ENCODE measurements around the gene KRTAP17-1.
"Not testable (repeated sequence)": the region's sequence is repeated elsewhere in the genome, so short reads cannot be mapped to it uniquely, and the experiment has no call there.

KRTAP17-1 gene

GRCh38 chr17:41352597-41353366 is 37.3 kb upstream of the KRTAP17-1 start:
- no CpG with 5 or more reads among the region's 7 CpGs for WGBS, 2 donors (ENCODE audit: extremely low coverage in 2 of 2, insufficient read length in 2 of 2, insufficient replicate concordance in 1 of 2)
- no peaks in the 10 kb centered on the region for H3K9me3 ChIP-seq (replicated peaks in 1 of 2; ENCODE audit: control insufficient read depth in 2 of 2, insufficient read depth in 1 of 2, low read depth in 1 of 2, low read length in 2 of 2)

DNA sequence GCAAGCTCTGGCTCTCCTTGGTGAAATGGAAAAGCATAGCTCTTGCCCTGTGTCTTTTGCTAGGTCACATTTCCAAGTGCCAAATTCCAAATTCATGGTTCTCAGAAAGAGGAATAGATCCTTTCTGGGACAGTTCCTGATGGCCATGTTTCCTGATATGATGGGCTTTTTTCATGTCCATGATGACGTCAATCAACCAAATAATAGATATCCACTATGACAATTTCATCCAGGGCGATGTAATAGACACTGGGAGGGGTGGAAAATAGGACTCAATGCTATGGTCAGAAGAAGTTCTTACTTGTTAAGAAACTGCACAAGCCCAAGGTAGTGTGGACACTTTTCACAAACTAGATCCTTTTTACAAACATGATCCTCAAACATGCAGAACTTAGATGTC is 35.7 kb upstream of the KRTAP17-1 start:
- DNase-seq (ENCODE audit: low spot score), result no peak
- Histone ChIP-seq H3K79me1 (ENCODE audit: low read depth, low read length) (no peaks in the 10 kb centered on the region), H3K18ac (ENCODE audit: low read length) (no peak overlapping the region), H3K14ac (ENCODE audit: low read length) (no peak overlapping the region), H3K23ac (ENCODE audit: low read depth, low read length, poor library complexity) (no peak overlapping the region), H4K91ac (ENCODE audit: low read depth, low read length, poor library complexity) (no peak overlapping the region), H3K4me1 (ENCODE audit: control insufficient read depth in 2 of 2, insufficient read depth in 1 of 2, low read depth in 1 of 2, low read length in 2 of 2) (no peaks in the 10 kb centered on the region), H3K4me2 (ENCODE audit: insufficient read depth, low read length, poor library complexity, severe bottlenecking) (no peak overlapping the region), H2BK15ac (ENCODE audit: low read length) (no peak overlapping the region), H2BK5ac (ENCODE audit: low read length) (no peak overlapping the region), H3K4ac (ENCODE audit: low read length) (no peak overlapping the region), H3K9ac (ENCODE audit: low read depth, low read length, poor library complexity) (no peak overlapping the region), H2AK5ac (ENCODE audit: low read depth, low read length) (no peak overlapping the region), H3K36me3 (replicated peaks in 1 of 2; ENCODE audit: control insufficient read depth in 2 of 2, insufficient read depth in 2 of 2, low read length in 2 of 2) (no peaks in the 10 kb centered on the region), H2AFZ (ENCODE audit: low read length) (no peak overlapping the region), H2BK120ac (ENCODE audit: low read depth, low read length) (no peak overlapping the region), H3K9me3 (replicated peaks in 1 of 2; ENCODE audit: control insufficient read depth in 2 of 2, insufficient read depth in 1 of 2, low read depth in 1 of 2, low read length in 2 of 2) (no peaks in the 10 kb centered on the region), H3K27me3 (ENCODE audit: control insufficient read depth in 3 of 3, insufficient read depth in 3 of 3, low read depth in 1 of 3, low read length in 3 of 3) (no peaks in the 10 kb centered on the region), H2BK12ac (ENCODE audit: low read length) (no peak overlapping the region), H3K4me3 (ENCODE audit: low read length in 2 of 2) (no peak overlapping the region), H4K8ac (ENCODE audit: low read depth, low read length) (no peak overlapping the region), H3K27ac (replicated peaks; ENCODE audit: low read length) (no peak overlapping the region)
- no CpG with 5 or more reads among the region's 2 CpGs for WGBS, 2 donors (ENCODE audit: extremely low coverage in 2 of 2, insufficient read length in 2 of 2, insufficient replicate concordance in 1 of 2)

More at GRCh38 chr17:41352597-41353366, 37.3 kb upstream of the KRTAP17-1 start:
- Histone ChIP-seq H3K4ac (ENCODE audit: low read length) (no peak overlapping the region), H3K79me1 (ENCODE audit: low read depth, low read length) (no peaks in the 10 kb centered on the region), H4K91ac (ENCODE audit: low read depth, low read length, poor library complexity) (no peak overlapping the region), H2AK5ac (ENCODE audit: low read depth, low read length) (no peak overlapping the region), H3K14ac (ENCODE audit: low read length) (no peak overlapping the region), H3K18ac (ENCODE audit: low read length) (no peak overlapping the region), H2BK5ac (ENCODE audit: low read length) (no peak overlapping the region), H3K4me3 (ENCODE audit: low read length in 2 of 2) (no peak overlapping the region), H3K27me3 (ENCODE audit: control insufficient read depth in 3 of 3, insufficient read depth in 3 of 3, low read depth in 1 of 3, low read length in 3 of 3) (no peaks in the 10 kb centered on the region), H3K4me1 (ENCODE audit: control insufficient read depth in 2 of 2, insufficient read depth in 1 of 2, low read depth in 1 of 2, low read length in 2 of 2) (no peaks in the 10 kb centered on the region), H3K23ac (ENCODE audit: low read depth, low read length, poor library complexity) (no peak overlapping the region), H2AFZ (ENCODE audit: low read length) (no peak overlapping the region), H3K36me3 (replicated peaks in 1 of 2; ENCODE audit: control insufficient read depth in 2 of 2, insufficient read depth in 2 of 2, low read length in 2 of 2) (no peaks in the 10 kb centered on the region), H2BK15ac (ENCODE audit: low read length) (no peak overlapping the region), H3K9ac (ENCODE audit: low read depth, low read length, poor library complexity) (no peak overlapping the region), H2BK12ac (ENCODE audit: low read length) (no peak overlapping the region), H4K8ac (ENCODE audit: low read depth, low read length) (no peak overlapping the region), H3K27ac (replicated peaks; ENCODE audit: low read length) (no peak overlapping the region), H2BK120ac (ENCODE audit: low read depth, low read length) (no peak overlapping the region), H3K4me2 (ENCODE audit: insufficient read depth, low read length, poor library complexity, severe bottlenecking) (no peak overlapping the region)
- no peak for DNase-seq (ENCODE audit: low spot score)

DNA sequence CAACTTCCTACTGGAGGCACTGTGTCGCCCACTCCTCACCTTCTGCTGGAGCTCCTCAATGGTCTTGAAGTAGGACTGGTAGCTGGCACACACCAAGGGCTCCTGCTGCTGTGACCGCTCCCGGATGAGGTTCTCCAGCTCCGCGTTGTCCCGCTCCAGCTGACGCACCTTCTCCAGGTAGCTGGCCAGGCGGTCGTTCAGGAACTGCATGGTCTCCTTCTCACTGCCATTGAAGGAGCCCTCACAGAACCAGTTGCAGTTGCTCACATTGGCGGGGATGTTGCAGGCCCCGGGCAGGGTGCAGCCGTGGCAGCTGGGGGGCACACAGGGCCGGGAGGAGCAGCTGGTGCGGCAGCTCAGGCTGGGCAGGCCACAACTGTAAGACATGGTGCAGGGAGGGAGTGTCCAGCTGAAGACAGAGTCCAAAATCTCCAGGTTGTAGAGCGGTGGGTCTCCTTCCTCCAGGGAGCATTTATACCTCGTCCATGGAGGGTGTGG is 34.9 kb upstream of the KRTAP17-1 start, which contains the start of gene KRT33A:
TSS of gene KRT33A (minus strand) at position 448 of the 498 bp plus-strand sequence. CDS start at position 387, 61 bp downstream.
- H2BK120ac ChIP-seq (ENCODE audit: low read depth, low read length); H3K27me3 ChIP-seq (ENCODE audit: control insufficient read depth in 3 of 3, insufficient read depth in 3 of 3, low read depth in 1 of 3, low read length in 3 of 3); H3K9ac ChIP-seq (ENCODE audit: low read depth, low read length, poor library complexity); H3K4ac ChIP-seq (ENCODE audit: low read length); H3K23ac ChIP-seq (ENCODE audit: low read depth, low read length, poor library complexity); H2BK12ac ChIP-seq (ENCODE audit: low read length); H3K27ac ChIP-seq (replicated peaks; ENCODE audit: low read length); H4K91ac ChIP-seq (ENCODE audit: low read depth, low read length, poor library complexity); H3K79me1 ChIP-seq (ENCODE audit: low read depth, low read length); H3K9me3 ChIP-seq (replicated peaks in 1 of 2; ENCODE audit: control insufficient read depth in 2 of 2, insufficient read depth in 1 of 2, low read depth in 1 of 2, low read length in 2 of 2); H3K14ac ChIP-seq (ENCODE audit: low read length); H2BK15ac ChIP-seq (ENCODE audit: low read length); H2BK5ac ChIP-seq (ENCODE audit: low read length); H3K4me3 ChIP-seq (ENCODE audit: low read length in 2 of 2); DNase-seq (ENCODE audit: low spot score); H4K8ac ChIP-seq (ENCODE audit: low read depth, low read length); H3K4me1 ChIP-seq (ENCODE audit: control insufficient read depth in 2 of 2, insufficient read depth in 1 of 2, low read depth in 1 of 2, low read length in 2 of 2); H3K4me2 ChIP-seq (ENCODE audit: insufficient read depth, low read length, poor library complexity, severe bottlenecking); H2AFZ ChIP-seq (ENCODE audit: low read length); H2AK5ac ChIP-seq (ENCODE audit: low read depth, low read length); H3K18ac ChIP-seq (ENCODE audit: low read length); H3K36me3 ChIP-seq (replicated peaks in 1 of 2; ENCODE audit: control insufficient read depth in 2 of 2, insufficient read depth in 2 of 2, low read length in 2 of 2): not testable (repeated sequence)
- WGBS, 2 donors (ENCODE audit: extremely low coverage in 2 of 2, insufficient read length in 2 of 2, insufficient replicate concordance in 1 of 2), result no CpG with 5 or more reads among the region's 16 CpGs

- H3K23ac ChIP-seq (ENCODE audit: low read depth, low read length, poor library complexity), result no peak overlapping the region
- H2BK5ac ChIP-seq (ENCODE audit: low read length), result no peak overlapping the region
- H2AK5ac ChIP-seq (ENCODE audit: low read depth, low read length), result no peak overlapping the region
- no peaks in the 10 kb centered on the region for H3K79me1 ChIP-seq (ENCODE audit: low read depth, low read length)
- no peaks in the 10 kb centered on the region for H3K4me1 ChIP-seq (ENCODE audit: control insufficient read depth in 2 of 2, insufficient read depth in 1 of 2, low read depth in 1 of 2, low read length in 2 of 2)
- no peaks in the 10 kb centered on the region for H3K27me3 ChIP-seq (ENCODE audit: control insufficient read depth in 3 of 3, insufficient read depth in 3 of 3, low read depth in 1 of 3, low read length in 3 of 3)
- DNase-seq (ENCODE audit: low spot score), result no peak
- no peak overlapping the region for H3K14ac ChIP-seq (ENCODE audit: low read length)
- H3K27ac ChIP-seq (replicated peaks; ENCODE audit: low read length), result no peak overlapping the region
- no peak overlapping the region for H3K4ac ChIP-seq (ENCODE audit: low read length)
- no peak overlapping the region for H2BK120ac ChIP-seq (ENCODE audit: low read depth, low read length)
- H3K4me2 ChIP-seq (ENCODE audit: insufficient read depth, low read length, poor library complexity, severe bottlenecking), result no peak overlapping the region
- no peak overlapping the region for H3K18ac ChIP-seq (ENCODE audit: low read length)
- no peaks in the 10 kb centered on the region for H3K36me3 ChIP-seq (replicated peaks in 1 of 2; ENCODE audit: control insufficient read depth in 2 of 2, insufficient read depth in 2 of 2, low read length in 2 of 2)
- no peak overlapping the region for H4K91ac ChIP-seq (ENCODE audit: low read depth, low read length, poor library complexity)
- no peak overlapping the region for H2AFZ ChIP-seq (ENCODE audit: low read length)
- H3K9ac ChIP-seq (ENCODE audit: low read depth, low read length, poor library complexity), result no peak overlapping the region
- H4K8ac ChIP-seq (ENCODE audit: low read depth, low read length), result no peak overlapping the region
- peaks cover 0 to 2% of the 10 kb centered on the region in 2 donors for H3K9me3 ChIP-seq (replicated peaks in 1 of 2; ENCODE audit: control insufficient read depth in 2 of 2, insufficient read depth in 1 of 2, low read depth in 1 of 2, low read length in 2 of 2)
- no peak overlapping the region for H3K4me3 ChIP-seq (ENCODE audit: low read length in 2 of 2)
- no CpG with 5 or more reads among the region's 7 CpGs for WGBS, 2 donors (ENCODE audit: extremely low coverage in 2 of 2, insufficient read length in 2 of 2, insufficient replicate concordance in 1 of 2)
- H2BK12ac ChIP-seq (ENCODE audit: low read length), result no peak overlapping the region
- no peak overlapping the region for H2BK15ac ChIP-seq (ENCODE audit: low read length)
Measured at GRCh38 chr17:41347869-41348760, 32.6 kb upstream of the KRTAP17-1 start.
